ENCODE measurements around the gene HORMAD2. TPM values are rescaled to one million over a fixed set of nuclear protein-coding genes. Genes with fewer than 3 reads are reported as not detected.
A peak's percentile ranks its signal among the peaks of the same experiment; 100 is the strongest.

Gene HORMAD2
- total RNA-seq, 2 donors from 2014 or later: 6.9 TPM; not detected in 1

DNA sequence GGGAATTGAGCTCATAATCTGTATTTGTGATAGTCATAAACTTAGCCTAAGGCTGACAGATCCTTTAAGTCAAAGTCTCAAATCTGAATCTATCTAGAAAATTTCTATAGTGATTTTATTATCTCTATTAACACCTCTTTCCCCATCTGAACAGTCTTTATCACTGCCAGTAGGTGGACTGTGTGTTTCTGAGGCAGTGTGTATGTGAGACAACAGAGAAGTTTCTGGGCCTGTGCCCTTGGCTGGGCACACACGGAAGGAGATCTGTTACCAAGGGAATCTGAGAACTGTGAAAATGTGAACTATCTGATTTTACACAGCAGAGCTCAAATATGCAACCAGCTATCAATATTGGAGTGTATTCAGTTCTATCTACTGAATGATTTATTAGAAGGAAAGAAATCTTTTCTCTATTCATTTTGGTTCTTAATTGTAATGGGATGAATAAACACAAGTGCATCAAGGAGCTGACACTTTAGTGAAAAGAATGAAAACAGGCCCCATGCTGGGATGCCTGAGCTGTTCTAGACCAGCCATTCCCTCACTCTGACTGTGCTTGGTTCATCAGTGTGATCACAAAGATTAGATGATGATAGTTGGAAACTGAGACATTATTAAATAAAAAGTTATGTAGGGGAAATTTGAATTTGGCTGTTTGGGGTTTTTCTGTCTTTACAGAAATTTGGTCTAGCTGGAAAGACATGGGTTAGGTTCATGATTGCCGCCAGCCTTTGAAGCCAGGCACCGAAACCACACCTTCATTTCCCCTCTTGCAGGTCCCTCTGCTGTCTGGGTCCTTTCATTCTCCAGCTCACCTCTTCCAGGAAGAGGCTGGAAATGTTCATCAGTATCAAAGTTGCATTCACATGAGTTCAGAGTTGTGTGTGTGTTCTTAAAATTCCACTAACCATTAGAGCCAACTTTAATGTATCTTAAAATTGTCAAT lies 98.2 kb downstream of the HORMAD2 start:
- TF ChIP-seq POLR2AphosphoS5 (IDR thresholded peaks at IDR 0.05) (no peak), CTCF (IDR thresholded peaks at IDR 0.05) (peak in 1 of 4 experiments; percentile 9), POLR2A (IDR thresholded peaks at IDR 0.05) (no peak)
- no peaks in the 10 kb centered on the region for H3K9me3 ChIP-seq
- H3K36me3 ChIP-seq: no peaks in the 10 kb centered on the region
- intact Hi-C loops (cut with DNase I): no loop called here
- DNase-seq (ENCODE audit: low spot score): no peak
- H3K4me3 ChIP-seq: no peak overlapping the region
- no peaks in the 10 kb centered on the region for H3K27me3 ChIP-seq (replicated peaks; ENCODE audit: insufficient read depth)
- H3K27ac ChIP-seq: no peak overlapping the region
- no peaks in the 10 kb centered on the region for H3K4me1 ChIP-seq (replicated peaks)
- 69% methylated on average over 3 of the region's 3 CpGs for WGBS

DNA sequence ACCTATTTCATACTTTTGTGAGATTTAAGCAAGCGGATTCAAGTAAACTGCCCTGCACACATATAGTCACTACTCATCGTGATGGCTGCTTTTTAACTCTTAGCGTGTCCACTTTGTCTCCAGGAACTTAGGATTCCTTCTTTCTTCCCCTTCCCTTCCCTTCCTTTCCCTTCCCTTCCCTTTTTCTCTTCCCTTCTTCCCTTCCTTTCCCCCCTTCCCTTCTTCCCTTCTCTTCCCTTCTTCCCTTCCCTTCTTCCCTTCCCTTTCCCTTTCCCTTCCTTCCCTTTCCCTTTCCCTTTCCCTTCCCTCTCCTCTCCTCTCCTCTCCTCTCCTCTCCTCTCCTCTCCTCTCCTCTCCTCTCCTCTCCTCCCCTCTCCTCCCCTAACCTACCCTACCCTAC lies 100.4 kb downstream of the HORMAD2 start:
- TF ChIP-seq POLR2AphosphoS5 (IDR thresholded peaks at IDR 0.05) (no peak), CTCF (IDR thresholded peaks at IDR 0.05) (no peak), POLR2A (IDR thresholded peaks at IDR 0.05) (no peak)
- Histone ChIP-seq H3K9me3 (no peaks in the 10 kb centered on the region), H3K4me1 (replicated peaks) (no peaks in the 10 kb centered on the region), H3K27ac (no peak overlapping the region), H3K36me3 (no peaks in the 10 kb centered on the region), H3K4me3 (no peak overlapping the region), H3K27me3 (replicated peaks; ENCODE audit: insufficient read depth) (no peaks in the 10 kb centered on the region)
- DNase-seq (ENCODE audit: low spot score): no peak
- intact Hi-C loops (cut with DNase I): no loop called here
- WGBS: 90% methylated on average over 3 of the region's 3 CpGs

DNA sequence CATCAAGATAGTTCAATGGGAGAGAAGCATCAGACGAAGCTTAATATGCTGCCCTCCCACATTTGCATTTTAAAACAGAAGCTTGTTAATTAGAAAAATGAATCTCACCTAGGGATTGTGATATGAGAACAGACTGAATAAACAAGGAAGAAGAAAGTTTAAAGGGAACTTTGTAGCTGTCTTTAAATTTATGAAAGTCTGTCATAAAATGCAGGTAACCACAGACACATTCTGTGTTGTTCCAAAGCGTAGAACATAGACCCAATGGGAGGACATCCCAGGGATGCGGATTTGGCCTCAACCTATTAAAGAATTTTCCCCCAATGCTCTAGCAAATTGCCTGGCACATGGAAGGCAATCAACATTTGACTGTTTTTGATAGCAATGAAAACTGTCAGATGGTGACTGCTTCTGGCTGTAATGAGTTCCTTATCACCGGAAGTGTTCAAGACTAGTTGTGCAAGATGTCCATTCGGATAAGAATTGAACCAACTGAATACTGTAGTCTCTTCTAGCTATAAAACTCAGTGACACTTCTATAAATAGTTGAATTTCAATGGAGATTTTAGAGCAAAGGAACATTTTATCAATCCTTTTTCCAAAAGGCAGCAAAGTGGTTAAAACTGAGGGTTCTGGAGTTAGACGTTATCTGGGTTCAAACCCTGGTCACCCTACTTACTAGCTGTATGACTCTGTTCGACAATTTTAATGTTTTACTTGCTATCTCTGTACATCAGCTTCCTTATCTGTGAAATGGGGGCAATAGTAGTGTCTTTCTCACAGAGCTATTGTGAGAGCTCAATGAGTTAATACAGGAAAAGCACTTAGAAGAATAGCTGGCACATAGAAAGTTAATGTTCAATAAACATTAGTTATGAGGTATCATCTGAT lies 101.4 kb downstream of the HORMAD2 start:
- Histone ChIP-seq H3K9me3 (no peaks in the 10 kb centered on the region), H3K27me3 (replicated peaks; ENCODE audit: insufficient read depth) (no peaks in the 10 kb centered on the region), H3K36me3 (no peaks in the 10 kb centered on the region), H3K27ac (no peak overlapping the region), H3K4me1 (replicated peaks) (no peaks in the 10 kb centered on the region), H3K4me3 (no peak overlapping the region)
- DNase-seq (ENCODE audit: low spot score): no peak
- intact Hi-C loops (cut with DNase I): no loop called here
- 57% methylated on average over 7 of the region's 7 CpGs for WGBS
- TF ChIP-seq POLR2A (IDR thresholded peaks at IDR 0.05) (no peak), CTCF (IDR thresholded peaks at IDR 0.05) (no peak), POLR2AphosphoS5 (IDR thresholded peaks at IDR 0.05) (no peak)

- Histone ChIP-seq H3K27ac (no peak overlapping the region), H3K27me3 (replicated peaks; ENCODE audit: insufficient read depth) (no peaks in the 10 kb centered on the region), H3K9me3 (no peaks in the 10 kb centered on the region), H3K36me3 (no peaks in the 10 kb centered on the region), H3K4me1 (replicated peaks) (no peaks in the 10 kb centered on the region), H3K4me3 (no peak overlapping the region)
- TF ChIP-seq POLR2A (IDR thresholded peaks at IDR 0.05) (no peak), POLR2AphosphoS5 (IDR thresholded peaks at IDR 0.05) (no peak), CTCF (IDR thresholded peaks at IDR 0.05) (no peak)
- DNase-seq (ENCODE audit: low spot score): no peak
- intact Hi-C loops (cut with DNase I): no loop called here
- WGBS: 69% methylated on average over 4 of the region's 4 CpGs
Observed at GRCh38 chr22:30182350-30182745, 102.1 kb downstream of the HORMAD2 start.

Data from prostate gland (tissue), 2 donors.